ENCODE data around the gene ORAI2. TPM values are rescaled to one million over a fixed set of nuclear protein-coding genes. Genes with fewer than 3 reads are reported as not detected.

Gene ORAI2
- total and polyA plus RNA-seq, 2 of the 8 experiments (the other 6 are each of a cell fraction or from before 2014, with no cell fraction given): 20.7 to 35.2 TPM

GRCh38 chr7:102463841-102464576 lies 30.6 kb downstream of the ORAI2 start (continued):
- no peak for TF ChIP-seq FOSL1 (IDR thresholded peaks at IDR 0.05; ENCODE audit: insufficient read depth, low read depth, low read length)
- TF ChIP-seq BRCA1 (IDR thresholded peaks at IDR 0.05; ENCODE audit: low read depth, low read length): no peak
- no peak for TF ChIP-seq PHF8 (conservative IDR thresholded peaks at IDR 0.05; ENCODE audit: low read depth, low read length)
- TF ChIP-seq SAP30 (IDR thresholded peaks at IDR 0.05; ENCODE audit: insufficient read depth, insufficient replicate concordance, low read length): no peak
- no peak for TF ChIP-seq MAFK (IDR thresholded peaks at IDR 0.05; ENCODE audit: low read depth, low read length)
